C1 segment of cervical spinal cord (tissue), 14 donors: ENCODE measurements around the gene APEH.
A peak's percentile ranks its signal among the peaks of the same experiment; 100 is the strongest.

Experiments
- DNase-seq, 14 donors: peaks; one replicate each; lab custom pipeline; 2025; lab: John Stamatoyannopoulos, UW

Gene APEH

GRCh38 chr3:49650637-49651036 lies 23.5 kb upstream of the APEH start:
- no peak for DNase-seq

- DNase-seq: no peak
Observed at GRCh38 chr3:49652218-49652902, 21.8 kb upstream of the APEH start.

GRCh38 chr3:49652903-49653415 lies 21.2 kb upstream of the APEH start:
- no peak for DNase-seq

GRCh38 chr3:49653621-49654020 lies 20.5 kb upstream of the APEH start:
- no peak for DNase-seq

- DNase-seq: no peak
Observed at GRCh38 chr3:49654176-49654825, 19.9 kb upstream of the APEH start.

GRCh38 chr3:49654955-49655556 lies 19.1 kb upstream of the APEH start:
- DNase-seq: no peak

- no peak for DNase-seq
Observed at GRCh38 chr3:49655731-49656285, 18.3 kb upstream of the APEH start.

- no peak for DNase-seq
Observed at GRCh38 chr3:49656541-49657112, 17.5 kb upstream of the APEH start.

- peak in 1 of 14 donors; percentile 77 for DNase-seq
Observed at GRCh38 chr3:49657208-49657915, 16.8 kb upstream of the APEH start.

GRCh38 chr3:49658711-49659110 lies 15.4 kb upstream of the APEH start:
- no peak for DNase-seq

GRCh38 chr3:49659756-49660155 lies 14.4 kb upstream of the APEH start:
- peak in 1 of 14 donors; percentile 29 for DNase-seq

- DNase-seq: no peak
Observed at GRCh38 chr3:49661281-49661680, 12.9 kb upstream of the APEH start.

GRCh38 chr3:49662021-49662420 lies 12.1 kb upstream of the APEH start:
- no peak for DNase-seq

- peak in 1 of 14 donors; percentile 36 for DNase-seq
Observed at GRCh38 chr3:49662720-49663413, 11.3 kb upstream of the APEH start.

- no peak for DNase-seq
Observed at GRCh38 chr3:49663831-49664230, 10.3 kb upstream of the APEH start.

GRCh38 chr3:49664300-49664699 lies 9.9 kb upstream of the APEH start:
- no peak for DNase-seq

GRCh38 chr3:49665822-49666519 lies 8.2 kb upstream of the APEH start:
- DNase-seq: no peak

- DNase-seq: no peak
Observed at GRCh38 chr3:49666592-49666991, 7.6 kb upstream of the APEH start.

- DNase-seq: no peak
Observed at GRCh38 chr3:49667701-49668413, 6.3 kb upstream of the APEH start.

- DNase-seq: no peak
Observed at GRCh38 chr3:49668414-49668797, 5.7 kb upstream of the APEH start.
